ENCODE data around the gene TBXAS1. TPM values are rescaled to one million over a fixed set of nuclear protein-coding genes. Genes with fewer than 3 reads are reported as not detected.

TBXAS1 gene
- total and polyA plus RNA-seq, 4 donors, result 19.6 to 126 (median 55.2) TPM

GRCh38 chr7:139895141-139895829 lies 66.2 kb downstream of the TBXAS1 start:
- ATAC-seq (ENCODE audit: insufficient read depth, low FRiP score) (no peak), DNase-seq (no peak)
- peaks cover 0 to 4% (median 0%) of the 10 kb centered on the region in 5 donors for H3K4me1 ChIP-seq (ENCODE audit: control insufficient read depth in 5 of 5, insufficient read depth in 5 of 5, low read length in 5 of 5)
- H3K27ac ChIP-seq (ENCODE audit: low read depth in 1 of 2, low read length in 1 of 2), result no peak overlapping the region
- TF ChIP-seq CTCF (IDR thresholded peaks at IDR 0.05; ENCODE audit: control extremely low read depth, extremely low read depth), result no peak
- no peaks in the 10 kb centered on the region for H3K36me3 ChIP-seq (ENCODE audit: control insufficient read depth in 4 of 4, insufficient read depth in 4 of 4, low read length in 4 of 4)
- H3K9ac ChIP-seq (ENCODE audit: insufficient read depth in 1 of 2, low read length in 2 of 2), result no peak overlapping the region
- H3K9me3 ChIP-seq (ENCODE audit: control insufficient read depth in 4 of 4, insufficient read depth in 3 of 4, low read length in 3 of 4), result no peaks in the 10 kb centered on the region
- no peak overlapping the region for H3K4me3 ChIP-seq
- H3K27me3 ChIP-seq (ENCODE audit: control insufficient read depth in 3 of 3, insufficient read depth in 3 of 3, low read length in 2 of 3), result no peaks in the 10 kb centered on the region
- 84 to 92% methylated on average over 6 of the region's 6 CpGs for WGBS, 2 donors

- no peak overlapping the region for H3K4me3 ChIP-seq
- no peaks in the 10 kb centered on the region for H3K27me3 ChIP-seq (ENCODE audit: control insufficient read depth in 3 of 3, insufficient read depth in 3 of 3, low read length in 2 of 3)
- no peaks in the 10 kb centered on the region for H3K36me3 ChIP-seq (ENCODE audit: control insufficient read depth in 4 of 4, insufficient read depth in 4 of 4, low read length in 4 of 4)
- 89 to 99% methylated on average over 3 of the region's 3 CpGs for WGBS, 2 donors
- H3K4me1 ChIP-seq (ENCODE audit: control insufficient read depth in 5 of 5, insufficient read depth in 5 of 5, low read length in 5 of 5), result peaks cover 0 to 7% (median 0%) of the 10 kb centered on the region in 5 donors
- ATAC-seq (ENCODE audit: insufficient read depth, low FRiP score) (no peak), DNase-seq (no peak)
- no peak for TF ChIP-seq CTCF (IDR thresholded peaks at IDR 0.05; ENCODE audit: control extremely low read depth, extremely low read depth)
- no peaks in the 10 kb centered on the region for H3K9me3 ChIP-seq (ENCODE audit: control insufficient read depth in 4 of 4, insufficient read depth in 3 of 4, low read length in 3 of 4)
- H3K27ac ChIP-seq (ENCODE audit: low read depth in 1 of 2, low read length in 1 of 2), result no peak overlapping the region
- H3K9ac ChIP-seq (ENCODE audit: insufficient read depth in 1 of 2, low read length in 2 of 2), result no peak overlapping the region
Measured at GRCh38 chr7:139896288-139896687, 67.2 kb downstream of the TBXAS1 start.

- ATAC-seq (ENCODE audit: insufficient read depth, low FRiP score) (no peak), DNase-seq (peak in 2 of 3 donors; percentile 38 to 61)
- Histone ChIP-seq H3K9ac (ENCODE audit: insufficient read depth in 1 of 2, low read length in 2 of 2) (no peak overlapping the region), H3K36me3 (ENCODE audit: control insufficient read depth in 4 of 4, insufficient read depth in 4 of 4, low read length in 4 of 4) (no peaks in the 10 kb centered on the region), H3K9me3 (ENCODE audit: control insufficient read depth in 4 of 4, insufficient read depth in 3 of 4, low read length in 3 of 4) (no peaks in the 10 kb centered on the region), H3K4me1 (ENCODE audit: control insufficient read depth in 5 of 5, insufficient read depth in 5 of 5, low read length in 5 of 5) (peaks cover 0 to 7% (median 0%) of the 10 kb centered on the region in 5 donors), H3K27me3 (ENCODE audit: control insufficient read depth in 3 of 3, insufficient read depth in 3 of 3, low read length in 2 of 3) (no peaks in the 10 kb centered on the region), H3K27ac (ENCODE audit: low read depth in 1 of 2, low read length in 1 of 2) (no peak overlapping the region), H3K4me3 (no peak overlapping the region)
- 59 to 88% methylated on average over 6 of the region's 6 CpGs for WGBS, 2 donors
- TF ChIP-seq CTCF (IDR thresholded peaks at IDR 0.05; ENCODE audit: control extremely low read depth, extremely low read depth), result no peak
Measured at GRCh38 chr7:139896831-139897230, 67.8 kb downstream of the TBXAS1 start.
